Suppressor macrophage (primary cell): ENCODE measurements around the gene STK38L.

Experiments used
- DNase-seq, 4 experiments: peaks; one replicate each; pipeline ENCODE4 v3.0.0-alpha.2; 2020 to 2022

The STK38L gene

GRCh38 chr12:27279826-27280225, 35.7 kb downstream of the STK38L start:
- DNase-seq = peak; percentile 52 to 86 (median 66)

GRCh38 chr12:27280412-27280811, 36.3 kb downstream of the STK38L start:
- no peak for DNase-seq

GRCh38 chr12:27282754-27283153, 38.7 kb downstream of the STK38L start:
- DNase-seq = no peak

GRCh38 chr12:27284021-27284420, 39.9 kb downstream of the STK38L start:
- no peak for DNase-seq

- DNase-seq = no peak
These were observed 40.7 kb downstream of the STK38L start for GRCh38 chr12:27284751-27285150.

- no peak for DNase-seq
These were observed 41.3 kb downstream of the STK38L start for GRCh38 chr12:27285403-27285802.

GRCh38 chr12:27289414-27289813, 45.3 kb downstream of the STK38L start:
- DNase-seq = no peak

- no peak for DNase-seq
These were observed 46.5 kb downstream of the STK38L start for GRCh38 chr12:27290501-27291168.

GRCh38 chr12:27291862-27292261, 47.8 kb downstream of the STK38L start:
- DNase-seq = no peak

- DNase-seq = no peak
These were observed 48.6 kb downstream of the STK38L start for GRCh38 chr12:27292718-27293117.

GRCh38 chr12:27293463-27293862, 49.4 kb downstream of the STK38L start:
- DNase-seq = no peak

GRCh38 chr12:27296674-27297073, 52.6 kb downstream of the STK38L start:
- DNase-seq = no peak

- no peak for DNase-seq
These were observed 53.5 kb downstream of the STK38L start for GRCh38 chr12:27297566-27297965.

GRCh38 chr12:27299102-27299501, 55.0 kb downstream of the STK38L start:
- no peak for DNase-seq

- no peak for DNase-seq
These were observed 56.1 kb downstream of the STK38L start for GRCh38 chr12:27300226-27300625.

GRCh38 chr12:27303139-27304111, 59.3 kb downstream of the STK38L start:
- DNase-seq = no peak

GRCh38 chr12:27304856-27305255, 60.8 kb downstream of the STK38L start:
- peak in 3 of 4 experiments; percentile 19 to 33 (median 19) for DNase-seq

GRCh38 chr12:27305673-27306456, 61.8 kb downstream of the STK38L start:
- DNase-seq = peak in 2 of 4 experiments; percentile 68 to 76

- DNase-seq = no peak
These were observed 65.4 kb downstream of the STK38L start for GRCh38 chr12:27309293-27309994.

- DNase-seq = no peak
These were observed 65.9 kb downstream of the STK38L start for GRCh38 chr12:27309995-27310315.

GRCh38 chr12:27316947-27317346, 72.9 kb downstream of the STK38L start:
- no peak for DNase-seq

- DNase-seq = peak in 2 of 4 experiments; percentile 43 to 56
These were observed 75.3 kb downstream of the STK38L start for GRCh38 chr12:27319409-27319808.
